ENCODE data around the gene USP4.
A peak's percentile ranks its signal among the peaks of the same experiment; 100 is the strongest.

USP4 gene

DNA sequence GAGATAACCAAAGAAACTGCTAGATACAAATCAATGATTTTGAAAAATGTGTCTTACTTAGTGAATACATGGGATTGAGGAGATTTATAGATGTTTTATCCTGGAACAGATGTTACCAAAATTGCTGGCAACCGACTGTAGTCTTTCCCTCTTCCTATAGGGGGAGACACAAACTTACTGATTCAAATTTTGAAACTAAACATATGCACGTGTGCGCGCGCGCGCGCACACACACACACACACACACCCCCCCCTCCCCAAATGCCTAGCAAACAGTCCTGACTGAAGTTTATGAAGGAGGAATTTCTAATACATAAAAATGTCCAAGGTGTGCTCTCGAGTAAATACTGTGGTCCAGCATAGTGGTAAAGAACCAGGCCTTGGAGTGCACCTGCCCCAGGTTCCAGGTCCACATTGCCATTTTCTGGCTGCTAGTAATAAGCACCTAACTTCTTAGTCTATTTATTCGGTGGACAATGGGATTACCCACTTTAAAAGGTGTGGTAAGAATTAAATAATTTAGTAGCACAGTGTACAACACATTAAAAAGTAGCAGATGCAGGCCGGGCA lies 44.3 kb downstream of the USP4 start:
- peak; percentile 62 for DNase-seq

DNA sequence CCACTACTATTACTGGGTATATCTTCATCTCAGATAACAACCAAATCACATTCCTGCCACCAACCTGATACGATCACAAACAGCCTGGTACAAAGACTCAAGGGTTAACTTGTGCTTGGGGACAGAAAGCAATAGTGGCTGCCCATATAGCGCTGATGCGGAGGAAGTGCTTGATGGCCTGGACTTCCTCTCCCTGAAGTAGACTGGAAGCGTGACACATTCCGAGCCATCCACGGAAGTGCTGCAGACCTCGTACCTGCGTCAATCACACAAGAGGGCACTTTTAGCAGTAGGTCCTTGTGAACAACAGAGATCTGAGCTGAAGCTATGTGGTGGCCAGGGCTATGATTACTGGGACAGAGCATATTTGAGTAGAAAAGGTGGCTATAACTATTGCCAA lies 45.5 kb downstream of the USP4 start:
- DNase-seq: no peak

DNA sequence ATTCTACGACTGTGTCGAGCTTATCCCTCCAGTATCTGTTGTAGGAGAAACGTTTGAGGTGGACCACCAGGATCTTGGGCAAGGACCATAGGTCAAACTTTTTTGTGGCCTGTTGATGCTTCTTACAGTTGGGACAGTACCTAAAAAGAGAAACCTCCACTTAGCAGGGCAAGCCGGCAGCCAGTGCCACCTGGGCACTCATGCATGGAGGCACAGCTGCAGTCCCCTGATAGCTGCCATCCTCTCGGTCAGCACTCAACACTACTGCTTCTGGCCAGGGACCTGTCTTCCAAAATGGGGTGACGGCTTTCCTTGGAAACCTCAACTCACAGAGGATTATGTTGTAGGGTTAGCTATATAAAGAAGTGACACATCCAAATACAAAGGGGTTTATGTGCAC lies 55.9 kb downstream of the USP4 start:
- DNase-seq: no peak

DNA sequence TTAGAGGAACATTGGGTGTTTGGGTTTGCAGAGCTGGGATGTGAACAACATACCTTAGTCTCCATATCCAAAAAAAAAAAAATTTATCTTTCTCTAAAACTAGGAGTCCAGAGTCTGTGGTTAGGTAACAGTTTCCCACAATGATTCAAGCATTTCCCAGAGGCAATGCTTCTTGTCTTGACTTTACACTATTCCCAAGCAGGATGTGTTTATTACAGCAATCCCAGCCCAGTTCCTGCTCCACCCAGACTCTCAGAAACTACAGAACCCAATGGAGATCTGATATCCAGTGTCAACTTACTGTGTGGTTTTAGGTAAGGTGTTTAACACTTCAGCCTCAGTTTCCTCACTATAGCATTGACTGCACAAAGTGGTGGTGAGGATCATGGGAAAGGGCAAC lies 60.5 kb downstream of the USP4 start:
- no peak for DNase-seq

DNA sequence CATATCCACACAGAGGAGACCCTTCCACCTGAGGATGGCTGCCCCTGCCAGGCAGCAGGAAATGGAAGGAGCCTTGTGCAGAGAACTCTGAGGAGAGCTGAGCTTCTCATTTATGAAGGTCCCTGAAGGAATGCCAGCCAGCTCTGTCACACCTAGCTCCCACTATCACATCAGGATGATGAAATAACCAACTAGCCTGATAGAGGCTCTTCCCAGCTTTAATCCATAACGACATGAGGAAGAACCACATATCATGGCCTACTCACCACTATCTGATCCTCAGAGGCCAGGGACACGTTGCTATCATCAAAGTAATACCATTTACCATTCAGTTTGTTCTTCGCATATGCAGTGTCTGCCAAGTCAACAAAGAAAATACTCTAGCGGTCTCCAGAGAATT lies 61.3 kb downstream of the USP4 start:
- no peak for DNase-seq

DNA sequence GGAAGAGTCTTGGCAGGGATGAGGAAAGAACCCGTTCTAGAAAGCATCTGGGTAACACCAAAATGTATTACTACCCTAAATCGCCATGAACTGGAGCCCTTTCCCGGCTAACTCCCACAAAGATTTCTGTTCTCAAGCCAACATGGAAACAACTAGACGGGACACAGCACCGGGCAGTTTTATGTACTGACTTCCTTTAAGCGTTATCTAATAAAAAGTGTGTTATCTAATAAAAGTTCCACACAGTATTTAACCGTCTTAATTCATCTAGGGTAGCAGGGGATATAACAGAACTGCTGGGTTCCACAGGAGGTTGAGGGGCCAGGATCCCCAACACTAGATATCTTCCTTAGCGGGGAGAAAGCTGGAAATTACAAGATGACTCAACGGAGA lies 62.5 kb downstream of the USP4 start:
- no peak for DNase-seq

DNA sequence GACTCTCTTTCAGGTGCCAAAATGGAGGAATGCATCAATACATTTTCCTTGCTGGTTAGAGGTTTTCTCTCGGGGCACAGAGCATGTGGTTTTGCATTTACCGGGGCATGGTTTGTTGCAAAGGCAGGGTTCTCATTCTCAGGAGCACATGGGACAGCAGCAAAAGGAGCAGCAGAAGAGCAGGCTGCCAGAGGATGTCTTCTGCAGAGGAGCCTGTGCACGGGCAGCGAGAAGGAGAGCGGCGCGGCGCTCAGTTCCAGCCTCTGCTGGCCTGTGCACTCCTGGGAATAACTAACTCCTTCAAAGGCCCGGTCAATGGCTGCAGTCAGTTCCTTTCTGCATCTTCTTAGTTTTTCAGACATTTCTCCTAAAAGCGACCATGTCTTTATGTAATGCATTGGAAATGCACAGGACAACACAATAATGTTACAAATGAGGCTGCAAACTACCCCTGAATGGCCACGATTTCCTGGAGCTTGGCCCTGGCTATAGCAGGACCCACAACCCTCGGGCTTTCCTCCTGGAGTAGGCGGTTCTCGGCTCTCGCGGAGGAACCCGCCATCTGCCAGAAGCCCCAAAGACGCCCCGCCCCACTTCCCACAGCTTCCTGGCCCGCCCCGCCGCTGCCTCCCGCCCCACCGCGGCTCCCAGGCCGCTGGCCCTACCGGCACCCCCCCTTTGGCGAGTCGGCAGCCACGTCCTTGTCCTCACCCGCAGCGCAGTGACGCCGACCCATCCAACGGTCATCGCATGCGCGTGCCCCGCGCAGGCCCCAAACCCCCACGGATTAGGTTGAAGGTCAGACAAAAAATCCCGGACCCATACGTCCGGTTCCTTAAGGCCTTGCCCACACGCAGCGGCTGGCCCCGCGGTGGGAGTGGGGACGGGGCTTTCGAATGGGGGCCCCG lies 63.1 kb downstream of the USP4 start, which contains the start of gene C3orf62:
TSS of gene C3orf62 (minus strand) at position 758 of the 908 bp plus-strand sequence. CDS start at position 398, 360 bp downstream.
- peak; percentile 91 for DNase-seq

DNA sequence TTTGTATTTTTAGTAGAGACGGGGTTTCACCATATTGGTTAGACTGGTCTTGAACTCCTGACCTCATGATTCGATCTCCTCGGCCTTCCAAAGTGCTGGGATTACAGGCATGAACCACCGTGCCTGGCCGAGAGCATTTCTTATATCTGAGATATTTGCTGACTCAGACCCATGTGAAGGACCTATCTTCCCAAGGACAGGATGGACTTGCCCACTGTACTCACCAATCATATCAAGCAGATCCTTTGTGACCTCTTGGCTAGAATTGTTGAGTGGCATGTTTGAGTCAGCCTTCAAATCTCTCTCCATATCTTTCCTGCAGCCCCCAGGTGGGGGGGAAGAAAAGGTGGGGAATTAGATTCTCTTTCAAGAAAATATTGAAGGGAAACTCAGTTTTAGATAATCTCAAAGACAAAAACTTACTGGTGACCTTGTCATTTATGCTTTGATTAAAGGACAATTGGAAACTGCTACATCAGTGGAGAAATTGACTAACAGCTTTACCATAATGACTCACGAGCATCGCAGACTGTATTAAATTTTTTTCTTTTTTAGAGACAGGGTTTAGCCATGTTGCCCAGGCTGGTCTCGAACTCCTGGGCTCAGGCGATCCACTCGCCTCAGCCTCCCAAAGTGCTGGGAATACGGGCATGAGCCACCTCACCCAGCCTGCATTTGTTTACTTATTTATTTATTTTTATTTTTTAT lies 65.9 kb downstream of the USP4 start:
- no peak for DNase-seq

DNA sequence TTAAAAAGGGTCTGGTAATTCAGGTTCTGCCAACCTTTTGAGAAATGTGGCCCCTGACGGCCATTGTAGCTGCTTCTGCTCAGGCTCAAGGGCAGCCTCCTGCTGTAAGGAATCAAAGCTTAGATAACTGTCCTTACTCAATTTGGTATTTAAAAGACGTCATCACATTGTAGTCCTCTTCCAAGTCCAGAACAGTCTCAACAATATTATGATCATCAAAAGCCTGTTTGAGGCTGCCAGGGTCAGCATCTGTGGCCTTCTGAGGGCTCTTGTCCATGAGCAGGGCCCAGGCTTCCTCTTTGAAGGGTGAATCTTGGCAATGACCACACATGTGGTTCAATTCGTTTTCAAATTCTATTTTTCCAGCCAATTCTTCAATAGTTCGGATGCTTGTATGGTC lies 68.8 kb downstream of the USP4 start:
- DNase-seq: no peak

DNA sequence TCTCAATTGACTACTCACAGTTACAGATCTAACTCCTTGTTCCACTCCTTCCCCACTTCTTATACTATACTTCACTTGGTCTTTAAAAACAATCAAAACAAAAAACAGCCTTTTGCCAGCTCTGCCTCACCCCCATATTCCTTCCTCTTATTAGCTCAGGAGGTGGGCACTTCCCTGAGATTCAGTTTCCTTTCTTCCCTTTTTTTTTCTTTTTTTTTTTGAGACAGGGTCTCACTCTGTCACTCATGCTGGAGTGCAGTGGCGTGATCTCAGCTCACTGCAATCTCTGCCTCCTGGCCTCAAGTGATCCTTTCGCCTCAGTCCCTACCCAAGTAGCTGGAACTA lies 69.7 kb downstream of the USP4 start:
- DNase-seq: no peak

DNA sequence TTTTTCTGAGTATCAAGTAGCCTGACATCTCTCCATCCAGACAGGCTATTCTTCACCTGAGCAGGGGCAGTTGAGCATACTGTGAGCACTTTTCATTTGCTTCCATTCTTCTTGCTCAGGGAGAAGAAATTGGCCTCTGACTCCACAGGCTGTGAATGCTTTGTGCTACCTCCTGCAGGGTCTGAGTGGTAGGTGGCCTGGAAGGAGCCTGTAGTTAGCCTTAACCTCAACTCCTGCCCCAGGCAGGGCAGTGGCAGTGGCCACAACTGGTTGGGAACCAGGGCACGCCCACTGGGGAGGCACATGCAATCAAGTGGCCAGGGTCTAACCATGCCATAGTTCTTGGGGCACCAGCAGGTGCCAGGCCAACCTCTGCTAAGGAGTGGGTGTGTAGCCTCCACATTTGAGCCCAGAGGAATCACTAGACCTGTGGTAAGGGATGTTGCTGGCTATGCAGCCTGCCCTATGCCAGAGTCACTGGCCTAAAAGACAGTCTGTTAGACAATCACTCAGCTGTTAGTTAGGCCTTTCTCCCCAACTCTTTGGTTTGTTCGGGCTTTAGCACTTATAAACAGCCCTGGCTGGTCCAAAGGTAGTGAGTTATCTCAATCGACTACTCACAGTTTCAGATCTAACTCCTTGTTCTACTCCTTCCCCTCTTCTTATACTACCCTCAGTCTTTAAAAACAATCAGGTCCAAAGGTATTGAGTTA lies 70.3 kb downstream of the USP4 start:
- DNase-seq: no peak

DNA sequence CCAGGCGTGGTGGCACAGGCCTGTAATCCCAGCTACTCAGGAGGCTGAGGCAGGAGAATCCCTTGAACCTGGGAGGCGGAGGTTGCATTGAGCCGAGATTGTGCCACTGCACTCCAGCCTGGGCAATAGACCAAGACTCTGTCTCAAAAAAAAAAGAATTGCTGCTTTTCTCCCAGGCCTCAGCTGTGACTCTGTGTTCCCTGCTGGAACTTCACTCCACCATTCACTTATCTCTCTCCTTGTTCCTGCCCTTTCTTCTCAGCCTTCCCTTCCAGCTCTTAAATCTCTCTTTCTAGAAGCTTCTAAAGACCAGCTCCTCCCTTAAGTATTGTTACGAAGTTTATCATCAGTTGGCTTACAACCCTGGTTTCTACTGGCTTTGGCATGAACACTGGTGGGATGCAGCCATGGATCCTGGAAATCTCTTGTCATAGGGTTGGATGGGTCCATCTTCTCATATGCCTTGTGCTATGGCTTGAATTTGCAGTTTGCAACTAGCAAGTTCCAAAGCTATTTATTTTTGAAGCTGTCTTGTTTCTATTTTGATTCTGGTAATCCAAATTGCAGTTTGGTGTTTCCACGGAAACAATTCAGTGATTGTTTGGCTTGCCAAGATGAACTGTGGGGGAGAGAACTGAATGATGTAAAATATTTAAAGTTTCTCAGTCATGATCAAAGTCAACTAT lies 73.3 kb downstream of the USP4 start:
- no peak for DNase-seq

DNA sequence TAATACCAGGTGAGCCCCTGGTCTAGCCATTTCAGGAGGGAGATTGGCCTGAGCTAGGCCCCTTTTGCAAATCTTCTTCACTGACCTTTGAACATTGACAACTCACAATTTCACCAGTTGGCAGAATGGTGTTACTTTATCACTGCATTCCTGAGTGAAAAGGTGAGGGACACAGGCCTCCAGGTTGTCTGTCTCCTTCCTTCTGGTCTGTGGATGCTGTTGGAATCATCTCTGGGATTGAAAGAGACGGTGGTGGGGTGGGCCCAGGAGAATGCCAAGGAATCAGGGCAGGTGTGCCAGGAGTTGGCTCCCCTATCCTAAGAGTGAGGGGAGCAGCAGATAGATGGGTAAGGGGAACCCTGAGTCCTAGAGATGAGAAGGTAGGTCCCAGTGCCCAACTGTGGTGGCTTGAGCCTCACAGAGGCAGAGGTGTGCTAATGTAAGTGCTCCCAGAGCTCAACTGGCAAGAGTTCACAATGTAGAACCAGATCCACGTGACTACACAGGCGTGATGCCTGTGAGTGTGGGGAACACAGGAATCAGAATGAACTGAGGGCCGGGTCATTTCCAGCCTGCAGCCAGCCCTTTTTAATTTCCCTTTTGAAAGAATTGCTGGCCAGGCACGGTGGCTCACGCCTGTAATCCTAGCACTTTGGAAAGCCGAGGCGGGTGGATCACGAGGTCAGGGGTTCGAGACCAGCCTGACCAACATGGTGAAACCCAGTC lies 74.0 kb downstream of the USP4 start:
- no peak for DNase-seq

DNA sequence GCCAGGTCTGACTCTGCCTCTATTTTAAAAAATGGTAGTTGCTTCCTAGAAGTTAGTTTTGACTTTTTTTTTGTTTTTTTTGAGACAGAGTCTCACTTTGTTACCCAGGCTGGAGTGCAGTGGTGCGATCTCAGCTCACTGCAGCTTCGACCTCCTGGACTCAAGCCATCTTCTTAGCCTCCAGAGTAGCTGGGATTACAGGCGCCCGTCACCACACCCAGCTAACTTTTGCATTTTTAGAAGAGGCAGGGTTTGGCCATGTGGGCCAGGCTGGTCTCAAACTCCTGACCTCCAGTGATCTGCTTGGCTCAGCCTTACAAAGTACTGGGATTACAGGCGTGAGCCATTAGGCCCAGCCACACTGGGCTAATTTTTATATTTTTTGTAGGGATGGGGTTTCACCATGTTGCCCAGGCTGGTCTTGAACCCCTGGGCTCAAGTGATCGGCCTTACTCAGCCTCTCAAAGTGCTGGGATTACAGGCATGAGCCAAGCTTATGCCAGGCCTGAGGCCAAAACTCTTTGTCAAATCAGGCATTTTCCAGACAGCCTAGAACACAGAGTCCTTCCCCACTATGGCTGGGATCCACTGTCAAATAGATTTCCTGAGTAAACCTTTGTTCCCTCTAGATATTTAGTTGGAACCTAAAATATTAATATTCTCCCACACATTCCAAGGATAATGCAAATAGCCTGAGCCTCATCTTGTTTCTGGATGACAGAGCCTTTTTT lies 76.5 kb downstream of the USP4 start:
- no peak for DNase-seq

DNA sequence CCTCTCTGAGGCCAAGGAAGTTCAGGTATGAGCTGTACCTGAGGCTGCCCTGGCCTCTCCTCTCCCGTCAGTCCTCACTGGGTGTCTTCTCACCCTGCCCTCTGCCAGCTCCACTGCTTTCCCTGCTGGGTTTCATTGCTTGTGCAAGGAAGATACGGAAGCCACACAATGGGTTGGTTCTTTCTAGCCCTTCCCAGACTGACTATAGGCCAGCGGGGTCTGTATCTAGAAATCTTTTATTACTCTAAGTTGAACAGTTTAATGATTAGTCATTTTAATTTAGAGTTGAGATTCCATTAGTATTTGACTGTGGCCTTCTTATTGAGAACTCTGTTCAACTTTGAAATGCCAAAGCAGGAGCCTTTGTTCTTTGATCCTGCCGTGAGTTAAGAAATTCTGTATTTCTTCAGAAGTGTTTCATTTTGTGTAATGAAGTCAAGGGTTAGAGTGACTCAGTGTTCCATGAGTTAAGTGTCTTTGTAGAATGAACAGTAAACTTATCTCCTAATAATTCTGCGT lies 79.0 kb downstream of the USP4 start:
- DNase-seq: no peak

DNA sequence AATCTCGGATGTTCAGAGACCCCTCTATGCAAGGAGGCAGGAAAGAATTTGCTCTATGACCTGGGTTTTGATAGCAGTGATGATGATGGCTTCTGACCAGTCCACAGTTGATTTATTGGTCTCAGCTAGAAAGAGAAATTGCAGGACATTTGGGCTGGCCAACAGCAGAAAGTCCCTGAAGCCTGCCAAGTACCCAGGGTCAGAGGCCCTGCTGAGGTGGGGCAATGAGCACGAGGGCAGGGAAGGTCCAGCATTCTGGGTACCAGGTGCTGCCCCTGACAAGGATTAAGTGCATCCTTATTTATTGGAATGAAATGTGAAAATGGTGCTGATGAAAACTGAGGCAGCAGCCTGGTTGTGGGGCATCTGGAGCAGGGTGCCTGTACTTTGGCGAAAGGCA lies 82.7 kb downstream of the USP4 start:
- no peak for DNase-seq

DNA sequence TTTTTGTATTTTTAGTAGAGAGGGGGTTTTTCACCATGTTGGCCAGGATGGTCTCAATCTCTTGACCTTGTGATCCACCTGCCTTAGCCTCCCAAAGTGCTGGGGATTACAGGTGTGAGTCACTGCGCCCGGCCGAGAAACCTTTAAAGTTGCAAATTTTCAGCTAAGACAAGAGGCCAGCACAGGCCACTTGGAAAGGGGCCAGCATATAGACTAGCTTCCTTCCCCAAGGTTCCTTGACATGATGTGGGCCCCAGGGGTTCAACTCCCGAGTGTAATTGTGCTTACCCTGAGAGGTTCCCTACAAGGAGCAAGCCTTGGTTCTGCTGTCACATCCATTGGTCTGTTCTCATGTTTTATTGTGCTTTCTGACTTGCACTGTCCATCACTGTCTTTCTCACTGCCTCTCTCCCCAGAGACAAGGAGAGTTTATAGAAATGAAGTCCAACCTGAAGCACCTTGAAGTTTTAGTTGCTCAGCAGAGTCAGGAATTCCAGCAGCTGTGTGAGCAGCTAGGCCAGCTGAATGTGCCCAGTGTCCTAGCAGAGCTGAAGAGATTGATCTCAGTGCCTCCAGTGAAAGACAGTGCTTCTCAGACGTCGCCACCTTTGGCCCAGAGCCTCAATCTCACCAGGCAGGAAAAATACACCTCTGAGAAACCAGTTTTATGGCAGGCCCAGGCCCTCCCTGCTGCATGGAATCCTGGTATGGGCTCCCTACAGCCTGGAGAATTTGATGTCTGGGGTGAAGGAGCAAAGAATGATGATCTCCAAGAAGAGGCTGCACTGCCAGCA lies 83.9 kb downstream of the USP4 start:
- no peak for DNase-seq

DNA sequence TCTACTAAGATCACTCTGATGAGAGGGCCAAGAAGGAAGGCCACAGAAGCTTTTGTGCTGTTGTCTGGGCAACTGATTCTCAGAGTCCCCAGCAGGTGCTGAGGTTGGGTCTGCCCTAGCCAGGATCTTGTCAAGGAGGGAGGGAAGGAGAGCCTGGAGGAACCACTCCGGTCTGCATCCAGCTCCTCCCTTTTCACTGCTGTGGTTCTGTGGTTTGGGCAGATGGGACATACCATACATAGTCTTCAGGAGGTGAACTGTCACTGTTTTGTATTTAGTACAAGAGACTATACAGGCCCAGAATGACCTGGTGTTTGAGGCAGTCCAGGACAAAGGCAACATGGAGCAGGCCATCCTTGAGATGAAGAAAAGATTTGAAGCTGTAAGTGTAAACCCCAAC lies 84.7 kb downstream of the USP4 start:
- no peak for DNase-seq

DNA sequence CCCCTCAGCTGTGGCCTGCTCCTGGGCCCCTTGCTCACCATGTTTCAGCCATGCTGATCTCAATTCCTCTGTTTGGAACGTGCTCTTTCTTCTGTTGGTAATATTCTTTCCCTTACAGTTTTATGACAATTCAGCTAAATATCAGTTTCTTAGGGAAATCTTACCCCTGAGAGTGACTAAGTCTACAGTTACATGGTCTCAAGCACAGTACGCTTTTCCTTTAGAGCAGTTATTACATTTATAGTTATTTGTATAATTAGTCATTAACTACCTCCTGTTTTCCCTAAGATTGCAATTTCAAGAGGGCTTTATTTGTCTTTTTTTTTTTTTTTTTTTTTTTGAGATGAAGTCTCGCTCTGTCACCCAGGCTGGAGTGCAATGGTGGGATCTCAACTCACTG lies 86.3 kb downstream of the USP4 start:
- DNase-seq: no peak

DNA sequence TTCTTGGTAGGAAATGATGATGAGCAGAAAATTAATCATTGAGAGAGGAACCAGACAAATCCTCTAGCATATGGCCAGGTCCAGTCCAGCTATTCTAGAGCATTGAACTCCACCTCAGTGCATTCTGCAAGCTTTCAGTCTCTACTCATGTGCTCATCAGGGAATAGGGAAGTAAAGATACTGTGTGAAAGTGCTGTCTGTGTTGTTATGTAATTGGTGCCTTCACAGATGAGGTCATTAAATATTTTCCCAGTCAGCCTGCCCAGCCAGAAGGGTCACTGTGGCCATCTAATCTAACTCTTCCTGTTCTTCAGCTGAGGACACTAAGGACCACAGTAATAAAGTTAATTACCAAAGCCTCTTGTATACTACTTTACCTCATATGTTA lies 91.0 kb downstream of the USP4 start:
- DNase-seq: no peak

Measured in eye (tissue), 1 donor.